Aorta (tissue), 5 donors: ENCODE measurements around the gene TNRC18. TPM values are rescaled to one million over a fixed set of nuclear protein-coding genes. Genes with fewer than 3 reads are reported as not detected.

Experiments
- ATAC-seq: fragments of 200-7000 bp; cut with Tn5 transposase; one replicate; pipeline ENCODE4 v1.9.1; 2022; ENCODE audit warnings: moderate library complexity; ENCODE audit not compliant: low FRiP score
- DNase-seq, 2 donors: peaks; one replicate each; pipeline ENCODE4 v3.0.0-alpha.2; 2020
- H3K27ac ChIP-seq, 2 donors: one replicate each; pipeline ENCODE4 v1.5.1; 2013; ENCODE audit warnings: low read length in 2 of 2, mild to moderate bottlenecking in 2 of 2, moderate library complexity in 2 of 2, control low read depth in 1 of 2, inconsistent platforms in 1 of 2, low read depth in 1 of 2
- H3K27me3 ChIP-seq, 2 donors: one replicate each; pipeline ENCODE4 v1.6.1; 2013; ENCODE audit warnings: control low read depth in 1 of 2, low read length in 1 of 2, mild to moderate bottlenecking in 1 of 2, moderate library complexity in 1 of 2; ENCODE audit not compliant: insufficient read depth in 2 of 2, control insufficient read depth in 1 of 2
- H3K36me3 ChIP-seq, 2 donors: one replicate each; pipeline ENCODE4 v1.6.1; 2013; ENCODE audit warnings: control low read depth in 1 of 2, low read length in 1 of 2, mild to moderate bottlenecking in 1 of 2; ENCODE audit not compliant: insufficient read depth in 2 of 2, control insufficient read depth in 1 of 2
- H3K4me1 ChIP-seq, 2 donors: one replicate each; pipeline ENCODE4 v1.6.1; 2013; ENCODE audit warnings: low read length in 2 of 2, control low read depth in 1 of 2, mild to moderate bottlenecking in 1 of 2, moderate library complexity in 1 of 2; ENCODE audit not compliant: insufficient read depth in 2 of 2, control insufficient read depth in 1 of 2
- H3K4me3 ChIP-seq, 2 donors: one replicate each; pipeline ENCODE4 v1.5.1; 2013; ENCODE audit warnings: low read length in 2 of 2, control low read depth in 1 of 2, mild to moderate bottlenecking in 1 of 2
- H3K9me3 ChIP-seq: one replicate; pipeline ENCODE4 v1.6.1; 2013; ENCODE audit warnings: mild to moderate bottlenecking, low read length; ENCODE audit not compliant: control insufficient read depth
- WGBS, 2 donors: extraction: QIAGEN DNeasy Blood & Tissue Kit; methylation state at CpG; one replicate each; pipeline ENCODE4 v1.1.7; 2013; 5-methylcytosine and 5-hydroxymethylcytosine counted together
- intact Hi-C, 2 donors: fragments of 100-400 bp; cut with DNase I; formaldehyde crosslinking; loops; one replicate each; pipeline versions ENCODE4 v1.14.2 to v1.15.0; 2022
- polyA plus RNA-seq, 2 donors: library from polyadenylated mRNA; stranded (reverse); fragments of 200-250 nt; gene quantifications; one replicate each; pipeline ENCODE4 v1.2.3, GENCODE V29; 2013
- total RNA-seq, 2 donors: library from RNA; stranded (reverse); fragmentation: NEBNext Ultra II Directional; extraction: Animal tissue kit (Norgen Biotek cat#: 25700); gene quantifications; one replicate each; pipeline ENCODE4 v1.2.1, GENCODE V29; 2021
- donor health status: healthy with polysubstance abuse.
- donor health status: Bipolar disorder and iron deficiency.
- donor health status: DM: no; HTN: no; CAD: no.
- donor health status: DM: no; HTN: no; CAD: no.
- donor health status: DM: yes; HTN: yes; CAD: no.

TNRC18 gene
- total and polyA plus RNA-seq, 4 donors, result 41.8 to 132 (median 78.2) TPM

DNA sequence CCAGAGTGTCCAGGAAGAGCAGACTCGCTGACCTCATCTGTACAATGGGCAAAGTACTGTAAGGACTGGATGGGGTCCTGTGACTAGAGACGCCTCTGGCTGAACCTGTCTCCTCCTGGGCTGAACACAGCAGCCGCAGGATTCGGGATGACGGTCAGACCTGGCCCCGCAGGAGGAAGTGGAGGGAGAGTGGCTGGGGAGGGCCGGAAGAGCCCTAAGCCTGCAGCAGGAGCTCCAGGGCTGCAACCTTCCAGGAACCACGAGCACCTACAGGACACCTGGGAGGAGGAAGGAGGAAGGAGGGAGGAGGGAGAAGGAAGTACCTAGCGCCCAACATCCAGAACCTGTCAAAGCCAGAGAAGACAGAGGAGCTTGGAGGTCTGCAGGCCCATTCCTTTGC is 30.3 kb downstream of the TNRC18 start:
- DNase-seq (no peak), ATAC-seq (no peak)
- Histone ChIP-seq H3K4me1 (no peaks in the 10 kb centered on the region), H3K36me3 (peaks cover 0 to 2% of the 10 kb centered on the region in 2 donors), H3K27ac (no peak overlapping the region), H3K9me3 (no peaks in the 10 kb centered on the region), H3K27me3 (no peaks in the 10 kb centered on the region), H3K4me3 (no peak overlapping the region)
- intact Hi-C loops, result no loop called here
- 68 to 76% methylated on average over 9 of the region's 9 CpGs for WGBS, 2 donors

DNA sequence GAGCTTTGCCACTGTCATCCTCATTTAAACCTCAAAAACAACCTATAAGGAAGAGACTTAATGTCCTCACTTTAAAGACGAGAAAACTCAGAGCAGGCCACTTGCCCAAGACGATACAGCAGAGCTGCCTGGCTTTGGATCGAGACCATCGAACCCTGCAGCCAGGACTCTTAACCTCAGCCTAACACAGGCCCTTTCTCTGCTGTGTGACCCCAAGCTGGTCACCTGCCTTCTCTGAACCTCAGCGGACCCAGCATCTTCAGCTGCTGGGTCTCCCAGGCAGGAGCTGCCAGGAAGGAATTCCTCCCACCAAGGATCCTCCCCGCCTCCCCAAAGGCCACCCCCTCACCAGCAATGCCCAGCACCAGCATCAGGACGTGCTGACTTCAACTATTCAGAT is 32.7 kb downstream of the TNRC18 start:
- no peaks in the 10 kb centered on the region for H3K9me3 ChIP-seq
- intact Hi-C loops, result no loop called here
- peaks cover 0 to 8% of the 10 kb centered on the region in 2 donors for H3K36me3 ChIP-seq
- no peaks in the 10 kb centered on the region for H3K27me3 ChIP-seq
- no peak overlapping the region for H3K4me3 ChIP-seq
- no peak for ATAC-seq
- H3K4me1 ChIP-seq, result no peaks in the 10 kb centered on the region
- WGBS, 2 donors, result 68 to 69% methylated on average over 7 of the region's 7 CpGs
- H3K27ac ChIP-seq, result no peak overlapping the region
- no peak for DNase-seq

DNA sequence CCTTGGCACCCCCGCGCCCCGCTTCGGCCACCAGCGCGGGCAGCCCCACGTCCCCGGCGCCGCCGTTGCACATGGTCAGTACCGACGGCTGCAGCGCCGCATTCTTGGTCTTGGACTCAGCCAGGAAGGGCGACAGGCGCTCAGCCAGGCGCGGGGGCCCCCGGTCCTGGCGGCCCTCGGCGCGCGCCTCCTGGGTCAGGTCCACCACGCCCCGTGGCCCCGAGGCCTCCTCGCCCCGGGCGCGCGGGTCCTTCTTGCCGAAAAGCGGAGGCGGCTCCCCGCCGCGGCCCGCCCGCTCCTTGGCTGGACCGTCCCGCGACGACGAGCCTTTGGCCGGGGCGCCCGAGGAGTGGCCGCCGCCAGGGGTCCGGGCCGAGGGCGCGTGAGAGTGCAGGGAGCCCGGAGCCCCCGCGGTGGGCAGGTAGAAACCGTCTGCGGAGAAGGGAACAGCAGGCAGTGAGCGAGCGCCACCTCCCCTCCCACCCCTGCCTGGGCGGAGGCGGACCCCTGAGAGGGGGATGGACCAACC is 34.7 kb downstream of the TNRC18 start:
- no peaks in the 10 kb centered on the region for H3K4me1 ChIP-seq
- no peaks in the 10 kb centered on the region for H3K9me3 ChIP-seq
- H3K27ac ChIP-seq, result no peak overlapping the region
- ATAC-seq (no peak), DNase-seq (no peak)
- H3K36me3 ChIP-seq, result peaks cover 0 to 8% of the 10 kb centered on the region in 2 donors
- 79 to 82% methylated on average over 50 to 64 of the region's 64 CpGs for WGBS, 2 donors
- no peak overlapping the region for H3K4me3 ChIP-seq
- H3K27me3 ChIP-seq, result no peaks in the 10 kb centered on the region
- intact Hi-C loops, result no loop called here

DNA sequence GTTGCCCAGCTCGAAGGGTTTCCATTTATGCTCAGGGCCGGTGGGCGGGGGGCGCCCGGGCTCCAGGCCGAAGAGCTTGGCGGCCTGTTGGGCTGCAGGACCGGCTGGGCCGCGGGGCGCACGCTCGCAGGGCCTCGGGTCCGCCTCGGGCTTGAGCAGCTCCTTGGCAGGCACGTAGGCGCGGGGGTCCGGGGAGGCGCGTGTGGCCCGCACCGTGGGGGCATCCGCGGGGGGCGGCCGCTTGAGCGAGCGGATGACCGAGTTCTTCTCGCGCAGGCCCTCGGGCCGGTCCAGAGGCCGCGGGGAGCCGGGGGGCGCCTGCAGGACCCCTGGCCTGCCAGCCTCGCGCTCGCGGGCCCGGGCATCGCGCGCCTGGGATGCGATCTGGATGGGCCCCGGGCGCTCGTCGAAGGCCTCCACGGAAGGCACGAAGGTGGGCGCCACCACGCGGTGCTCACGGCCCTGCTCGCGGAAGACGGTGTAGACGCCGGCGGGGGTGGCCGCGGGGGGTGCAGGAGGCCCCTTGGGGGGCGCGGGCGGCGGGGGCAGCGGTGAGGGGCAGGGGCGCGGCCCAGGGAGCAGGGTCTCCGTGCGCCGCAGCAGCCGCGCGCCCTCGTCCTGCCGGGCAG is 35.2 kb downstream of the TNRC18 start:
- Histone ChIP-seq H3K36me3 (peaks cover 0 to 8% of the 10 kb centered on the region in 2 donors), H3K27ac (no peak overlapping the region), H3K4me3 (no peak overlapping the region), H3K27me3 (no peaks in the 10 kb centered on the region), H3K4me1 (no peaks in the 10 kb centered on the region), H3K9me3 (no peaks in the 10 kb centered on the region)
- intact Hi-C loops, result no loop called here
- ATAC-seq, result no peak
- no peak for DNase-seq
- 85% methylated on average over 44 to 81 of the region's 81 CpGs for WGBS, 2 donors

DNA sequence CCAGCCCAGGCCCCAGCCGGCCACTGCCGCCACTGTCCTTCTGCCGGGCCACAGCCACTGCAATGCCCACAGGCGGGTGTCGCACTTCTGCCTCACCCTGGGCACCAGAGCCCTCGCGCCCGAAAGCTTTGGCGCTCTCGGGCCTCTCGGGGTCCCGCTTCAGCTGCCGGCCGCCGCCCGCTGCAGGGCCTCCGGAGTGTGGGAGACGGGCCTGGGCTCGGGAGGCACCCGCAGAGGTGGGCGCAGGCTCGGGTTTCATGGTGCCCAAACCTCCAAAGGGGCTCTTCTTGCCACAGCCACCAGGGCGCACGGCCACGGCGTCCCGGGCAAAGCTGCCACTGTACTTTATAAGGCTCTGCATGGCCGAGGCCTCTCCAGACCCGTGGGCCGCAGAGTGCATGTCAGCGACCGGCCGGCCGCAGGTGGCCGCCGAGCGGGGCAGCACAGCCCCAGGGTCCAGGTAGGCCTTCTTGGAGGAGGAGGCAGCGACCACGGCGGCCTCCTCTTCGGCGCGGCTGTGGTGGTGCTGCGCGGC is 35.9 kb downstream of the TNRC18 start:
- intact Hi-C loops, result no loop called here
- H3K36me3 ChIP-seq, result peaks cover 0 to 8% of the 10 kb centered on the region in 2 donors
- ATAC-seq, result peak; percentile 17

DNA sequence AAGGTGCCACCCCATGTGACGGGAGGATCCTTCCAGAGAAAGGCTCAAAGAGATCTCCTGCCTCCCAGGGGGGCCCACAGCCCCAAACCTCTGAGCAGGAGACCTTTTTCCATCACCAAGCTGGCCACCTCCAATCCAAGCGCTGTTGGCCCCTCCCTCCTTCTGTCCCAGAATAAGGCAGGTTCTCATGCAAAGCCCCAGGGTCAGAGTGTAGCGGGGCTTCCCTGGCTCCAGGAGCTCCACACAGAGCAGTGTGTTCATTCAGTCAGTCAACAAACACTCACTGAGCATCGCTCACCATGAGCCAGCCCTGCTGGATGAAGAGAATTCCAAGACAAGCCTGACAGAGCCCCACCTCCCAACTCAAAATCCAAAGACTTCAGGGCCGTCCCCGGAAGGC is 39.0 kb downstream of the TNRC18 start:
- Histone ChIP-seq H3K4me1 (no peaks in the 10 kb centered on the region), H3K9me3 (no peaks in the 10 kb centered on the region)

More for the DNA sequence above, 35.9 kb downstream of the TNRC18 start:
- Histone ChIP-seq H3K4me1 (no peaks in the 10 kb centered on the region), H3K27me3 (no peaks in the 10 kb centered on the region), H3K9me3 (no peaks in the 10 kb centered on the region), H3K27ac (no peak overlapping the region), H3K4me3 (no peak overlapping the region)
- WGBS, 2 donors, result 93 to 96% methylated on average over 34 to 45 of the region's 45 CpGs
- DNase-seq, result no peak

DNA sequence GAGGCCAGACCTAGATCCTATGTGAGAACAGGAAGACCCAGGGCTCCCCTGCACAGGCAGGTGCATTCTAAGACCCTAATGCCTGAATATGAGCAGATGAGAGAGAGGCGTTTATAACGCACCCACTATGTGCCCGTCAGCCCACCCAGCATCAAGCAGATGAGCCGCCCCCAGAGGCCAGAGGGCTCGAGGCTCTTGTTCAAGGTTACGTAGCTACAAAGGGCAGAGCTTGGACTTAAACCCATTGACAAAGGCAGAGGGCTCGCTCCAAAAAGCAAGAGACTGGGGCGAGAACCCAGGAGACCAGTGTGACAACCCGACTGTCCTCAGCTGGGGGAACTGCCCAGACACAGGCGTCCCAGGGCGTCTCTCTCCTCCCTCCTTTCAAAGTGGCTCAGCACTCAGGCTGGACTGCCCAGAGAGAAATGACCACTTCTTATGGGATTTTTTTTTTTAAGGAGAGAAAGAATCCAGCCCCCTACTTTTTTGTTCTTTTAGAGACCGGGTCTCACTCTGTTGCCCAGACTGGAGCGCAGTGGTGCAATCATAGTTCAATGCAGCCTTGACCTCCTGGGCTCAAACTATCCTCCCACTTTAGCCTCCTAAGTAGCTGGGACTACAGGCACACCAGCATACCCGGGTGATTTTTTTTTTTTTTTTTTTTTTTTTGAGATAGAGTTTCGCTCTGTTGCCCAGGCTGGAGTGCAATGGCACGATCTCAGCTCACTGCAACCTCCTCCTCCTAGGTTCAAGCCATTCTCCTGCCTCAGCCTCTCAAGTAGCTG is 40.1 kb downstream of the TNRC18 start:
- H3K36me3 ChIP-seq, result peaks cover 0 to 6% of the 10 kb centered on the region in 2 donors
- ATAC-seq, result no peak
- peak overlapping the region in 1 of 2 donors; percentile 54 for H3K27ac ChIP-seq
- H3K4me1 ChIP-seq, result no peaks in the 10 kb centered on the region
- WGBS, 2 donors, result 48 to 49% methylated on average over 15 to 16 of the region's 16 CpGs
- no peaks in the 10 kb centered on the region for H3K27me3 ChIP-seq
- H3K4me3 ChIP-seq, result no peak overlapping the region
- H3K9me3 ChIP-seq, result no peaks in the 10 kb centered on the region
- no peak for DNase-seq
- intact Hi-C loops, result no loop called here

More for the DNA sequence above, 39.0 kb downstream of the TNRC18 start:
- DNase-seq, result no peak
- H3K27ac ChIP-seq, result no peak overlapping the region
- 55 to 56% methylated on average over 6 of the region's 6 CpGs for WGBS, 2 donors
- intact Hi-C loops, result no loop called here
- H3K4me3 ChIP-seq, result no peak overlapping the region
- no peak for ATAC-seq
- peaks cover 0 to 8% of the 10 kb centered on the region in 2 donors for H3K36me3 ChIP-seq
- no peaks in the 10 kb centered on the region for H3K27me3 ChIP-seq

DNA sequence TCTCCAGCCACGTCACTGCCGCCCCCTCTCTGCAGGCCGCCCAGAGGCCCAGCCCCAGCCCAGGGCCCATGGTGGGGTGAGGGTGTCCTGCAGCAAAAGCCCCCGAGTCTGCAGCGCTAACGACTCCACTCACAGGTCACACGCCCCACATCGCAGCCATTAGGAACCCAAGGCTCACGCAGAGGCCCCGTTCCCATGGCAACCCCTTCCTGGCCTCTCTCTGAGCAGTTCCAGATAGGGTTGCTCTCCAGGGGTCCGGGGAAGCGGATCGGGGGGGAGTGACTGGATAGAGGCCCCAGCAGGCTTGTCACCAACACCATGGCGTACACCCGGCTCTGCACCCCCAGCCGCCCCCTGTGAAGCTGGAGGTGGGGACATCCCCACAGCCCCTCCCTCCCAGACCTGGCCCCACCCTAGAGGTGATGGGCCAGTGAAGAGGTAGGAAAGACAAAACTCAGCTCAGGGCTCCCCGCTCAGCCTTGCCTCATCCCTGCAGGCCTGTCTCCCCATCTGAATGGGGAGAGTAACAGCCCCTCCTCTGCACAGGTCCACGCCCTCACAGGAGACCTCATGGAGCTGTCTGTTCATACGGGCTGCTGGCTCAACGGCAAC is 41.2 kb downstream of the TNRC18 start:
- Histone ChIP-seq H3K36me3 (no peaks in the 10 kb centered on the region), H3K27ac (no peak overlapping the region), H3K4me1 (no peaks in the 10 kb centered on the region), H3K9me3 (no peaks in the 10 kb centered on the region), H3K4me3 (no peak overlapping the region), H3K27me3 (no peaks in the 10 kb centered on the region)
- no peak for DNase-seq
- peak; percentile 31 for ATAC-seq
- WGBS, 2 donors, result 18 to 27% methylated on average over 20 of the region's 20 CpGs
- intact Hi-C loops, result no loop called here
